ENCODE results near the gene NUP188.

Gene NUP188, protein sequence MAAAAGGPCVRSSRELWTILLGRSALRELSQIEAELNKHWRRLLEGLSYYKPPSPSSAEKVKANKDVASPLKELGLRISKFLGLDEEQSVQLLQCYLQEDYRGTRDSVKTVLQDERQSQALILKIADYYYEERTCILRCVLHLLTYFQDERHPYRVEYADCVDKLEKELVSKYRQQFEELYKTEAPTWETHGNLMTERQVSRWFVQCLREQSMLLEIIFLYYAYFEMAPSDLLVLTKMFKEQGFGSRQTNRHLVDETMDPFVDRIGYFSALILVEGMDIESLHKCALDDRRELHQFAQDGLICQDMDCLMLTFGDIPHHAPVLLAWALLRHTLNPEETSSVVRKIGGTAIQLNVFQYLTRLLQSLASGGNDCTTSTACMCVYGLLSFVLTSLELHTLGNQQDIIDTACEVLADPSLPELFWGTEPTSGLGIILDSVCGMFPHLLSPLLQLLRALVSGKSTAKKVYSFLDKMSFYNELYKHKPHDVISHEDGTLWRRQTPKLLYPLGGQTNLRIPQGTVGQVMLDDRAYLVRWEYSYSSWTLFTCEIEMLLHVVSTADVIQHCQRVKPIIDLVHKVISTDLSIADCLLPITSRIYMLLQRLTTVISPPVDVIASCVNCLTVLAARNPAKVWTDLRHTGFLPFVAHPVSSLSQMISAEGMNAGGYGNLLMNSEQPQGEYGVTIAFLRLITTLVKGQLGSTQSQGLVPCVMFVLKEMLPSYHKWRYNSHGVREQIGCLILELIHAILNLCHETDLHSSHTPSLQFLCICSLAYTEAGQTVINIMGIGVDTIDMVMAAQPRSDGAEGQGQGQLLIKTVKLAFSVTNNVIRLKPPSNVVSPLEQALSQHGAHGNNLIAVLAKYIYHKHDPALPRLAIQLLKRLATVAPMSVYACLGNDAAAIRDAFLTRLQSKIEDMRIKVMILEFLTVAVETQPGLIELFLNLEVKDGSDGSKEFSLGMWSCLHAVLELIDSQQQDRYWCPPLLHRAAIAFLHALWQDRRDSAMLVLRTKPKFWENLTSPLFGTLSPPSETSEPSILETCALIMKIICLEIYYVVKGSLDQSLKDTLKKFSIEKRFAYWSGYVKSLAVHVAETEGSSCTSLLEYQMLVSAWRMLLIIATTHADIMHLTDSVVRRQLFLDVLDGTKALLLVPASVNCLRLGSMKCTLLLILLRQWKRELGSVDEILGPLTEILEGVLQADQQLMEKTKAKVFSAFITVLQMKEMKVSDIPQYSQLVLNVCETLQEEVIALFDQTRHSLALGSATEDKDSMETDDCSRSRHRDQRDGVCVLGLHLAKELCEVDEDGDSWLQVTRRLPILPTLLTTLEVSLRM (N-terminal part only)

DNA sequence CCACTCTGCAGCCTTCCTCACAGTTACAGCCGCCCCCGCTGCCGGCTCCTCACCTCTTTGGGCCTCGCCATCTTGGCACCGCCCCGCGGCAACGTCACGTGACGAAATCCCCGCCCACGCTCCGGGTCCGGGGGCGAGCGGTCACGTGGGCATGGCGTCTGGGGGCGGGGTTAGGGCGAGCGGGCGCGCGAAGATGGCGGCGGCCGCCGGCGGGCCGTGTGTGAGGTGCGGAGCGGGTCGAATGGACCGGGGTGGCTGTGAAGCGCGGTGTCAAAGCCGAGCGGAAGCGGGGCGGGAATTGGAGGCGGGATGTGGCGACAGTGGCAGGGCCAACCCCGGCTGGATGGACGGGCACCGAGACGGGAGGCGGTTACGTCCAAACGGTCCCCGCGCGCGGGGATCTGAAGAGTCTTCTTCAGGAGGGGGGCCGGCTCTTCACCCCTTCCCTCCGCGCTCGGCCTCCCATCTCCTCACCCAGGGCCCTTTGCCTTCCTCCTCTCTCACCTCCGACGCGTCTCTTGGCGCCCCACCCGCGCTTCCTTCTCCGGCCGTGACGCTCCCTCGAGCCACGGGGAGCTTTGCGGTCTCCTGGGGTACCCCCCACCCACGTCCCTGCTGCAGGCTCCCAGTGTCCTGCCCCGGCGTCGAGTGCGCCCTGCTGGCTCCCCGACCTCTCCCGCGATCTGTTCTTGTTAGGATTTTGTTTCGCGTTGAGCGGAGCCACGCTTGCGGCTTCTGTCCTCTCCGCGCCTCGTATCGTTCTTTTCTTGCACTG is at the start of gene NUP188, which contains the start of gene DOLK:
Gene NUP188 (plus strand): TSS at position 173 of the 775 bp plus-strand sequence. CDS start 21 bp downstream, at position 194.
Gene DOLK (minus strand): TSS at position 77 of the 775 bp plus-strand sequence. CDS start 300 bp downstream, outside the sequence.
- DNase-seq (ENCODE audit: low read depth), result peak; percentile 98

DNA sequence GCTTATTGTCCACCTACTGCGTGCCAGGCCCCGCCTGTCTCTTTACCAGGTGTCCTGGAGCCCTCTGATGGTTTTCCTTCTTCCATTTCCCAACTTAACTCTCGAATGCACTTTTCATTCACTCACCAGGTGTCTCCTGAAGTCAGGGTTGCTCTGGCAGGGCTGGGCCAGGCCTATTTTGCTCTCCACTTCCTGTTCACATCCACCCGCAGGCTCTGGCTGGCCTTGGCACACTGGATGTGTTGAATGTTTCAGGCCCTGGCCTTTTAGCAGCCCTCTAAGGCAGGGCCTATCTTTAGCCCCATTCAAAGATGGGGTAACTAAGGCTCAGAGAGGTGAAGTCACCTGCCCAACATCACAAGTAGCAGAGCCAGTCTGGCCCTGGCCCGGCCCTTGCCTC is 49.1 kb upstream of the NUP188 start:
- DNase-seq (ENCODE audit: low read depth), result no peak

DNA sequence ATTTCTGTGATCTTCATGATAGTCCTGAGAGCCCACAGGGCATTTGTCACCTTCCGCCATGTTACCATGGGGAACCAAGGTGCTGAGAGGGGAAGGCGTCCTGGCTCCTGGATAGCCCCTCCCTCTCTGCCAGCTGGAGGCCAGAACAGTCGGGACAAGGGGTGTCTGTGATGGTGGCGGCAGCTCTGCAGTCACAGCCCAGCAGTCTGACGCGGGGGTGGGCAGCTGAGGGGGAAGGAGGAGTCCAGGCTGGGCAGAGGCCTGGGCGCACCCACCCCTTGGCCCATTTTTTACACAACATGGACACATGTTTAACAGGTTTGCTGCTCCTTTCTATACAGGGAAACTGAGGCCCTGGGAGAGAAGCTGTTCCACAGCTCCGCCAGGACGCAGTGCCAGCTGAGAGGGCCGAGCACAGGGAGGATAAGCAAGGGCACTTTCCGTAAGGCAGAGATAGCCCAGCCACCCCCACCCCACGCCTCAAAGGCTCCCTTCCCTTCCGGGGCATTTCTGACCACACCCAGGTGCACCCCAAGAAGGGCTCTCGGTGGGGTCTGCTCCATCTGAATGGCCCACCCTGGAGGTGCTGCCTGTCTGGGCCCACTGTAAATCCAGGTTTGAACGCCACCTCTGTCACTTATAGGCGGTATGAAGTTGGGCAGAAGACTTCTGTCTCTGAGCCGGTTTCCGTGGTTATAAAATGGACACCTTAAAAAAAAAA is 48.5 kb upstream of the NUP188 start:
- no peak for DNase-seq (ENCODE audit: low read depth)

DNA sequence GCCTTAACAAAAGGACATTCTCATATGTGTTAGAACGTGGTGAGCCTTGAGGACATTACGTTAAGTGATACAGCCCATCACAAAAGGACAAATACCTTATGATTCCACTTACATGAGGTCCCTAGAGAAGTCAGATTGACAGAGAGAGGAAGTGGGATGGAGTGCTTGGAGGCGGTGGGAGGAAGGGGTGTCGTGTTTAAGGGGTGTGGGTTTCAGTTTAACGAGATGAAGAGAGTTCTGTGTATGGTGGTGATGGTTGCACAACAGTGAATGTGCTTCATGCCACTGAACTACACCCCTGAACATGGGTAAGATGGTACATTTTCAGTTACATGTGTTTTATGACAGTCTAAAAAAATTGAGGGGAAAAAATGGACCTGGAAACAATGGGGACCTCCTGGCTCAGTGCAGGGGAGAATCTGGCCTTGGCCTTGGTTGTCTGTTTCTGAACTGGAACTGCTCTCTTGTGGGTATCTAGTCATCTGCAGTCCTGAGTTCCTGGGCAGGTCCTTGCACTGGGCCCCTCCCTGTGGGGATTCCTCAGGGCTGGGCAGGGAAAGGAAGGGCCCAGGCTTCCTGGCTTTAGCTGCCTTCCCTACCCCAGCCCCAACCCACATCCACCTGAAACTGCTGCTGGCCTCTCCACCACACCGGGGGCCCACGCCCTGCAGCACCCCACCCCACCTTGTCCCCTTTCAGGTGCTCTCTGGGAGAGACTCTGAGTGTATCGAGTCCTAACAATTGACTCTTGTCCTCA is 47.8 kb upstream of the NUP188 start:
- DNase-seq (ENCODE audit: low read depth), result no peak

DNA sequence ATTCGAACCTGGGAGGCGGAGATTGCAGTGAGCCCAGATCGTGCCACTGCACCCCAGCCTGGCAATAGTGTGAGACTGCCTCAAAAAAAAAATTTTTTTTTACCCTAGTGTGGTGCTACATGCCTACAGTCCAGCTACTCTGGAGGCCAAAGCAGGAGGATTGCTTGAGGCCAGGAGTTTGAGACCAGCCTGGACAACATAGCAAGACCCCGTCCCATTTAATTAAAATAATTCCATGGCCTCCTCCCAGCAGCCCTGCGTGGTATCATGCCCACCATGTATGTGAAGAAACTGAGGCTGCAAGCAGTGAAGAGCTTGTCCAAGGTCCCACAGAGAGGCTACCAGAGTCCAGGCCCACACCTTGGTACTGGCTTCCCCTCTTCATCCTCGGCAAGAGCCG is 46.1 kb upstream of the NUP188 start:
- no peak for DNase-seq (ENCODE audit: low read depth)

DNA sequence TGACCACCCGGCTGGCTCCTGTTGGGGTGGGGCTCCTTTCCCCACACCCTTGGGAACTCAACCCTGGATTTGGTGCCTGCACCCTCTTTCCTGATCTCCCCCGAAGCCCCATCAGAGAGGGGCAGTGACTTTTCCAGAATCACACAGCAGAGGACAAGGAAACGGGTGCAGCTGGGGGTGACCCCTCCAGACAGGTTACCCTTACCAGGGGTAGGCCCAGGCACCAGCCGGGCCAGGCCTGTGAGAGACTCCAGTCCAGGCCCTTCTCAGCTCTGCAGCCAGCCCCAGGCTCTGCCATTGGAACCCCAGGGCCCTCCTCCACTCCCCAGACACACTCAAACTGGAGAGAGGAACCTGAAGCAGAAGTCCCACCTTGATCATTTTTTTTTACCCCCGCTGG is 45.7 kb upstream of the NUP188 start:
- DNase-seq (ENCODE audit: low read depth), result no peak

DNA sequence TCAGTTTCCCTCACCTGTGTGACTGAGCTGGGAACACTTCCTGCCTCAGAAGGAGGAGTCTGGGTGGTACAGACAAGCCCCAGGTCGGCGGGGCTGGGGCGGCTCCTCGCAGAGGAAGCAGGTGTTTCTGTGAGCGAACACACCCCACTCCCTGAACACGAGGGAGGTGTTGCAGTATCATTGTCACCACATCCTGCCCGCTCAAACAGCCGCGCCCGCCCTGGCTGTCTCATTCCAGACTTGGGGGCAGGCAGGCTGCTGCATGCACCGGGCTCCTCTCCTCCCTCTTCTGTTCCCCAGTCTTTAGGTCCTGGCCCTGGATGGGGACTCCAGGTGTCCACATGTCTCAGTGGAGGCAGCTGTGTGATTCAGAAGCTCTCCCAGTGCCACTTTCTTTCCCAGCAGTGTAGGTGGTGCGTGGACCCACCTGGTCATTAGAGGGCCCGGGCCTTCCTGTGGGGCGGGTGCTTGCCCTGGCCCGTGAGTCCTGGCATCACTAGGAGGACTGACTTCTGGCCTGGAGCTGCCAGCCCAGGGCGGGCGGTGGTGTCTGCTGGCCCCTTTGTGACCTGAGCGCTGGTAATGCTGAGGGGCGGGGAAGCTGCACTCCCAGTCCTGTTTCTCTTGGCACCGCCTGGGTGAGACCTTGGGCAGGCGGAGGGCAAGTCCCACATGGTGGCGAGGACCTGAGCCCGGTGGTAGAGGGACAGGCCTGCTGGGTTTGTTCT is 45.0 kb upstream of the NUP188 start:
- DNase-seq (ENCODE audit: low read depth), result peak; percentile 83

DNA sequence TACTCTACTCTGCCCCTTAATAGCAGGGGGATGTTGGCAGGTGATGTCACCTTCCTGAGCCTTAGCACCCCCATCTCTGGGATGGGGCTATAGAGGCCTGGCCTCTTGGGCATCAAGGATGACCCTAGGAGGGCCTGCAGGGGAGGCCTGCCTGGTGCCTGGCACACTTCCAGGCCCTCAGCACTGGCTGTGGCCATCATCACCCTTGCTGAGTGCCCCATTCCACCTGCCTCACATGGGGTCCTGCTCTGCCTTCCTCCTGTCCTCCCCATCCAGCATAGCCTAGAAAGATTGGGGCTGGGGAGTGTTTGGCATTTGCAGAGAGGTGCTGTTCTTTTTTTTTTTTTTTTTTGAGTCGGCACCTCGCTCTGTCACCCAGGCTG is 44.4 kb upstream of the NUP188 start:
- no peak for DNase-seq (ENCODE audit: low read depth)

DNA sequence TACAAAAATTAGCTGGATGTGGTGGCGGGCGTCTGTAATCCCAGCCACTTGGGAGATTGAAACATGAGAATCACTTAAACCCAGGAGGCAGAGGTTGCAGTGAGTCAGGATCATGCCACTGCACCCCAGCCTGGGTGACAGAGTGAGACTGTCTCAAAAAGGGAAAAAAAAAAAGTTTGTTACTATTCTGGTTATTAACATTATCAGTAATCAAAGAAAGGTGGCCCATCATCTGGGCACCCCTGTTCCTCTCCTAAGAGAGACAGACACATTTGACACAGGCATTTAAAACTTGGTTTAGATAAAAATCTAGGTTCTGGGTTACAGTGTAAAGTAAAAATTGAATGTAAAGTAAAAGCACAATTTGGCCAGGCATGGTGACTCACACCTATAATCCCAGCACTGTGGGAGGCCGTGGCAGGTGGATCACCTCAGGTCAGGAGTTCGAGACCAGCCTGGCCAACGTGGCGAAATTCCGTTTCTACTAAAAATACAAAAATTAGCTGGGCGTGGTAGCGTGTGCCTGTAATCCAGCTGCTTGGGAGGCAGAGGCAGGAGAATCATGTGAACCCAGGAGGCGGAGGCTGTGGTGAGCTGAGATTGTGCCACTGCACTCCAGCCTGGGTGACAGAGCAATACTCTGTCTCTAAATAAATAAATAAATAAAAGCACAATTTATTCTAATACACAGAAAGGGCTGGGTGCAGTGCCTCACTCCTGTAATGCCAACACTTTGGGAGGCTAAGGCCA is 43.5 kb upstream of the NUP188 start:
- DNase-seq (ENCODE audit: low read depth), result no peak

DNA sequence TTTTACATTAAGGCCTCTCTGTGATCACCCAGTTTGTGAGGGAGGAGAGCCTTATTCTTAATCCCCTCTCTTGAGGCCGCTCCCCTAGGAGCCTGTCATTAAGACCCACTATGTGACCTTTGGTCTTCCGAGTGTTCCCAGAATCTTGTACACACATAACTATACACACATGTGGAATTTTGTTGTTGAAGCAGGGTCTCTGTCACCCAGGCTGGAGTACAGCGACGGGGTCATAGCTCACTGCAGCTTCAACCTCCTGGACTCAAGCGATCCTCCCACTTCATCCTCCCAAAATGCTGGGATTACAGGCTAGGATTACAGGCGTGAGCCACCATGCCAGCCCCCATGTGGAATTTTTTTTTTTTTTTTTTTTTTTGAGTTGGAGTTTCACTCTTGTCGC is 41.5 kb upstream of the NUP188 start:
- no peak for DNase-seq (ENCODE audit: low read depth)

DNA sequence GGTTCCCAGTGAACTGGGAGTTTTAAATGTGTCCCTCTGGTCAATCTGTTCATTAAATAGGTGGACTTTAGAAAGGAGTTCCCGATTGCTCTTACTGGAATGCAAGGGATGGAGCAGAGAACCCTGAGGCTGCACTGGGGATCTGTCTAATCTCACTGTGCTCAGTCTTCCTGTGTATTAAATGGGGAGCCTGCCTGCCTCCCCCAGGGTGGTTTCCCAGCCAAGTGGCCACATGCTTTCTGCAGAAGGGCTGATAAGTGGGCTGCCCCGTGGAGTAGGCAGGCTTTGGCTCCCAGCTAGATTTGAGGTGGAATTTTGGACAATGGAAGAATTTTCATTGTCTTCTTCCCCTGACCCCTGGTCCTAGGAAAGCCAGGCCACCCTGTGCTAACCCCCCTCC is 40.8 kb upstream of the NUP188 start:
- no peak for DNase-seq (ENCODE audit: low read depth)

DNA sequence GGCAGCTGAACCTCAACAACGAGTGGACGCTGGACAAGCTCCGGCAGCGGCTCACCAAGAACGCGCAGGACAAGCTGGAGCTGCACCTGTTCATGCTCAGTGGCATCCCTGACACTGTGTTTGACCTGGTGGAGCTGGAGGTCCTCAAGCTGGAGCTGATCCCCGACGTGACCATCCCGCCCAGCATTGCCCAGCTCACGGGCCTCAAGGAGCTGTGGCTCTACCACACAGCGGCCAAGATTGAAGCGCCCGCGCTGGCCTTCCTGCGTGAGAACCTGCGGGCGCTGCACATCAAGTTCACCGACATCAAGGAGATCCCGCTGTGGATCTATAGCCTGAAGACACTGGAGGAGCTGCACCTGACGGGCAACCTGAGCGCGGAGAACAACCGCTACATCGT is 39.1 kb upstream of the NUP188 start:
- DNase-seq (ENCODE audit: low read depth), result no peak

DNA sequence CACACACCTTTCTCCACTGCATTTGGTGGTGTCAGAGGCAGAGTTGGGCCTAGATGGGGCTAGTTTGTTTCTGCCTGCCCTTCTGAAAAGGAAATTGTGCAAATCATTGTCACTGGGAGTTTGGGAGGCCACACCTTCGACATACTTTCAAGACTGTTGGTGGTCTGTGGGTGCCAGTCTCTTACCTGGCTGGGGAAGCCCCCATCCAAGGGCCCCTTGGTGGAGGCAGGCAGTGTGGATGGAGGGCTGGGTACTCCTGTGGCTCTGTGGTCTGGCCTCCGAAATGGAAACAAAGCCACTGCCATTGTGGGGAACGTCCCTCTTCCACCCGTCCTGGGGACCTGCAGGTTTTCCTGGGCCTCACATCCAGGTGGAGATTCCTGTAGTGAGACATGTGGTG is 37.6 kb upstream of the NUP188 start:
- no peak for DNase-seq (ENCODE audit: low read depth)

DNA sequence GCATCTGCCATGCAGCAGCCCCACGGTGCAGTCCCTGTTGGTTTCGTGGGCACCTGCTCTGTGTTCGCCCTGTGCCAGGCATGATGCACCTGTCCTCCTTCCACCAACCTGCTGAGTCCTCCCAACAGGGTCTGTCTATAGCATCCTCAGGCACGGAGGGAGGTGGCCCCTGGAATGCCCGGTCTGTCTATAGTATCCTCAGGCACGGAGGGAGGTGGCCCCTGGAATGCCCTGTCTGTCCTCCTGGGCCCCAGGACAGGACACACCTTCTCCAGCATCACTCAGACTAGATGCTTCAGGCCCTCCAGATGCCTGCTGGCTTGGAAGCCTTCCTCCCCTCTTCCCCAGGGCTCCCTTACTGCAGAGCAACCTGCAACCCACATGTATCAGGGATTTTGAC is 36.6 kb upstream of the NUP188 start:
- DNase-seq (ENCODE audit: low read depth), result no peak

DNA sequence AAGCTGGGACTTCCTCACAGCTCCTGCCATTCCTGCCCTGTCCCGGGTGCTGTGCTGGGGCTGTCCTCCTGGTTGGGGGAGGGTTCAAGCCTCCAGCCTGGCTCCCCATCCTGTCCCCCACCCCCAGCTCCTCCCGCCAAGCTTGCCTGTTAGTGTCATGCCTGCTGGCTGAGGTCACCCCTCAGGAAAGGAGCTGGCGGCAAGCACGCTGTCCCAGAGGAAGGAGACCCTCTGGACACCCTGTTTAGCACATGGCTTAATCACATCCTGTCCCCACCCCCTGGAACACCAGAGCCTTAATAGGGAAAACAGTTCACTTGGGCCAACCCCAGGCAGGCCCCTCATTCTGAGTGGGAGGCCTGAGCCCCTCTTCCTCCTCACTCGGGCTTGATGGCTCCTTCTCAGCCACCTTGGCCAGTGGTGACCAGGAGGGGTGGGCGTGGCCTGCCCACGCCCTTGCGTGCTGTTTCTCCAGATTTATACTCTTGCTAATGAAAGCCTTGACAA is 35.9 kb upstream of the NUP188 start:
- no peak for DNase-seq (ENCODE audit: low read depth)

DNA sequence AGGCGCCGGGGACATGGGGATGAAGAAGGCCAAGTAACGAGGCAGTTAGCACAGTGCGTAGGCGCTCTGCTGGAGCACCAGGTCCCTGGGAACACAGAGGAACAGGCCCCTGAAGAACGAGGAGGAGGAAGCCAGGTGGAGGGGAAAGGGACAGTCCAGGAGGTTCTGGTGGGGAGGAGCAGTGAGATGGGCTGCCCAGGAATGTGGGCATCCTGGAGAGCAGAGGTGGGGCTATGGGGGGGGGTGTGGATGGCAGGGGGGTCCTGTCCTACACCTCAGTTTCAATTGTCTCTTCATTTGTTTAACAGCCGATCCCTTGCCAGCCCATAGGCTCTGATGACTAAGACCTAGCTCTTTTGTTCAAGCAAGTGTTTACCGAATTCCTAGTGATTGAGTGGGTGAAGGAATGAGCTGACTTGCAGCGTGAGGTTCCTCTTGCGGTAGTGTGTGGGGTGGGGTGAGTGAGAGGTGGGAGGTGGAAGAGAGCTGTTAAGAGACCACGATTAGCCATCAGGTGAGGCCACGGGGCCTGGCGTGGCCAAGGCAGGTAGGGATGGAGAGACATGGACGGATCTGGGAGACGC is 35.1 kb upstream of the NUP188 start:
- no peak for DNase-seq (ENCODE audit: low read depth)

DNA sequence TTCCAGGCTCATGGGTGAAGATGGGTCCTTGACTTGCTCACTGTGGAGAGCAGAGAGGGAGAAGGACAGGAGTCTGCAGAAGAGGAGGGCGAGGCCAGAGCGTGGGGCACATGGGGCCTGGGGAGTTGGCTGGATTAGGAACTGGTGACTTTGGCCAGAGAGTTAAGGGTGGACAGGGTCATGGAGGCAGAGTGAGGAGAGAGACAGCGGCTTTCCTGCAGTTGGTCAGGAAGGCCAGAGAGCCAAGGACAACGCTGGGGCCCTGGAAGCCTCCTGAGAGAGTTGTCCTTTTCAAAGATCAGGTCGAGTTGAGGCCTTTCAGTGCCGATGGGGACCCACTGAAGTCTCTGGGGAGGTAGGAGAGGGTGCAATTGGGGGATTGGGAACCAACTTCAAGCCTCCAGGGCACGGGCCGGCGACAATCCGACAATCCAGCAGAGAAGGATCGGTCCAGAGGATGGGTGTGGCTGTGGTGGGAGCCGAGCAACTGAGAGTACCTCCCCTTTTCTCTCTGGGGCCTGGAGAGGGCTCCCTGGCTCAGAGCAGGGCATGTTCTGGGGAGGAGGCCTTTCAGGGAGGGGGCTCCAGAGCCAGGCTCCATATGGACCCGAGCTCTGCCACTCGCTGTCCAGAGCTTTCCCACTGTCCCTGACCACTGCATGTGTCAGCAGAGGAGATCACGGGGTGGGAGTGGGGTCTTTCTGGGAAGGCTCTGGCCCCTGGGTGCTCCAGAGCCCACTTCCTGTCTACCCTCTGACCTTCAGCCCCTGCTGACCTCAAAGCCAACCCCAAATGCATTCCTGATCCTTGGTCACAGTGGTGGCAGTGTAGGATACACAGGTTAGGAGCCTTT is 34.2 kb upstream of the NUP188 start:
- DNase-seq (ENCODE audit: low read depth), result no peak

All from stimulated activated CD8-positive, alpha-beta memory T cell treated with anti-CD3 and anti-CD28 coated beads, Interleukin-12 subunit alpha, Interleukin-12 subunit beta, amount 100 ng/mL, for 1 hour (primary cell).